Mesenchymal stem cell (in vitro differentiated cells and primary cell): Measurements from ENCODE around the gene BNC2.
"Not testable (repeated sequence)": the region's sequence is repeated elsewhere in the genome, so short reads cannot be mapped to it uniquely, and the experiment has no call there.

Experiments used
- DNase-seq: peaks from one replicate; pipeline ENCODE4 v3.0.0-alpha.2; 2013
- H2AFZ ChIP-seq: one replicate; pipeline ENCODE4 v1.6.1; 2013; ENCODE audit warnings: low read depth, mild to moderate bottlenecking, control low read depth, inconsistent platforms, low read length, moderate library complexity
- H2AK5ac ChIP-seq: 2 replicates; pipeline ENCODE4 v1.6.1; 2013; ENCODE audit warnings: low read length, moderate library complexity, mild to moderate bottlenecking, inconsistent platforms; ENCODE audit not compliant: severe bottlenecking
- H2BK120ac ChIP-seq: one replicate; pipeline ENCODE4 v1.6.1; 2013; ENCODE audit warnings: low read depth, mild to moderate bottlenecking, inconsistent platforms, low read length, moderate library complexity
- H2BK12ac ChIP-seq, 2 experiments: one replicate each; pipeline ENCODE4 v1.6.1; 2013; ENCODE audit warnings: inconsistent platforms in 2 of 2, low read length in 2 of 2, mild to moderate bottlenecking in 2 of 2, moderate library complexity in 2 of 2, control low read depth in 1 of 2
- H2BK15ac ChIP-seq: one replicate; pipeline ENCODE4 v1.6.1; 2013; ENCODE audit warnings: mild to moderate bottlenecking, low read depth, inconsistent platforms; ENCODE audit not compliant: poor library complexity, severe bottlenecking
- H2BK5ac ChIP-seq: 2 replicates; pipeline ENCODE4 v1.6.1; 2013; ENCODE audit warnings: low read depth, mild to moderate bottlenecking, low read length, control low read depth, inconsistent platforms; ENCODE audit not compliant: poor library complexity, severe bottlenecking
- H3K14ac ChIP-seq, 2 experiments: one replicate each; pipeline ENCODE4 v1.6.1; 2013; ENCODE audit warnings: inconsistent platforms in 2 of 2, low read length in 2 of 2, control low read depth in 1 of 2, mild to moderate bottlenecking in 1 of 2, moderate library complexity in 1 of 2
- H3K18ac ChIP-seq, 2 experiments: one replicate each; pipeline ENCODE4 v1.6.1; 2013; ENCODE audit warnings: inconsistent platforms in 2 of 2, low read length in 2 of 2, control low read depth in 1 of 2, low read depth in 1 of 2, mild to moderate bottlenecking in 1 of 2
- H3K23ac ChIP-seq, 2 experiments: one replicate each; pipeline ENCODE4 v1.6.1; 2013; ENCODE audit warnings: inconsistent platforms in 2 of 2, low read length in 2 of 2, mild to moderate bottlenecking in 2 of 2, moderate library complexity in 2 of 2, control low read depth in 1 of 2
- H3K27ac ChIP-seq: 2 replicates; pipeline ENCODE4 v1.5.1; 2013; ENCODE audit warnings: mild to moderate bottlenecking, moderate library complexity, low read length, control low read depth, inconsistent platforms; ENCODE audit not compliant: poor library complexity, severe bottlenecking
- H3K27me3 ChIP-seq, 2 experiments: 2 replicates each; pipeline versions ENCODE4 v1.6.1 to v1.7.0; 2013; ENCODE audit warnings: low read length in 2 of 2, mild to moderate bottlenecking in 2 of 2, moderate library complexity in 2 of 2, control low read depth in 1 of 2, inconsistent platforms in 1 of 2; ENCODE audit not compliant: control insufficient read depth in 1 of 2, insufficient read depth in 1 of 2
- H3K36me3 ChIP-seq, 2 experiments: 2 replicates each; pipeline versions ENCODE4 v1.6.1 to v1.7.0; 2013; ENCODE audit warnings: low read length in 2 of 2, control low read depth in 1 of 2, inconsistent platforms in 1 of 2, low read depth in 1 of 2, mild to moderate bottlenecking in 1 of 2; ENCODE audit not compliant: insufficient read depth in 2 of 2, control insufficient read depth in 1 of 2
- H3K4ac ChIP-seq, 2 experiments: one replicate each; pipeline ENCODE4 v1.6.1; 2013; ENCODE audit warnings: inconsistent platforms in 2 of 2, low read length in 2 of 2, mild to moderate bottlenecking in 2 of 2, moderate library complexity in 2 of 2, control low read depth in 1 of 2, low read depth in 1 of 2
- H3K4me1 ChIP-seq: 2 replicates; pipeline ENCODE4 v1.6.1; 2013; ENCODE audit warnings: low read depth, low read length, control low read depth; ENCODE audit not compliant: control insufficient read depth, insufficient read depth
- H3K4me2 ChIP-seq: 2 replicates; pipeline ENCODE4 v1.6.1; 2013; ENCODE audit warnings: low read length, mild to moderate bottlenecking, inconsistent platforms; ENCODE audit not compliant: poor library complexity, severe bottlenecking
- H3K4me3 ChIP-seq, 2 experiments: 2 replicates each; pipeline versions ENCODE4 v1.5.1 to v1.7.0; 2013; ENCODE audit warnings: low read length in 2 of 2, mild to moderate bottlenecking in 2 of 2, control low read depth in 1 of 2, low read depth in 1 of 2; ENCODE audit not compliant: insufficient read depth in 1 of 2
- H3K79me1 ChIP-seq: replicated peaks from 2 replicates; pipeline ENCODE4 v1.6.1; 2013; ENCODE audit warnings: mild to moderate bottlenecking, control low read depth, low read length, inconsistent platforms; ENCODE audit not compliant: poor library complexity, severe bottlenecking
- H3K9ac ChIP-seq: 2 replicates; pipeline ENCODE4 v1.7.0; 2013; ENCODE audit warnings: mild to moderate bottlenecking, low read length, moderate library complexity
- H3K9me3 ChIP-seq: 2 replicates; pipeline ENCODE4 v1.7.0; 2013; ENCODE audit warnings: mild to moderate bottlenecking, low read length; ENCODE audit not compliant: control insufficient read depth
- H4K8ac ChIP-seq: one replicate; pipeline ENCODE4 v1.6.1; 2013; ENCODE audit warnings: inconsistent platforms, mild to moderate bottlenecking, low read length, moderate library complexity
- H4K91ac ChIP-seq: one replicate; pipeline ENCODE4 v1.6.1; 2013; ENCODE audit warnings: mild to moderate bottlenecking, low read length, inconsistent platforms
- WGBS: methylation state at CpG from one replicate; pipeline ENCODE4 v1.1.7; 2013; ENCODE audit warnings: mixed read lengths; 5-methylcytosine and 5-hydroxymethylcytosine counted together

Gene BNC2

GRCh38 chr9:16908206-16908605, 37.7 kb upstream of the BNC2 start:
- not testable (repeated sequence) for H3K23ac ChIP-seq, H3K27ac ChIP-seq, H3K4ac ChIP-seq, H2BK5ac ChIP-seq, H2AK5ac ChIP-seq, H4K8ac ChIP-seq, H4K91ac ChIP-seq, H3K4me2 ChIP-seq, H2BK120ac ChIP-seq, H2BK15ac ChIP-seq, H3K14ac ChIP-seq, H3K4me3 ChIP-seq, H2AFZ ChIP-seq, H3K9ac ChIP-seq, DNase-seq, H3K36me3 ChIP-seq, H3K9me3 ChIP-seq, H3K27me3 ChIP-seq, H3K79me1 ChIP-seq, H3K4me1 ChIP-seq, H3K18ac ChIP-seq, H2BK12ac ChIP-seq

- no peak overlapping the region for H4K8ac ChIP-seq
- no peak overlapping the region for H4K91ac ChIP-seq
- H2BK5ac ChIP-seq: no peak overlapping the region
- 94% methylated on average over 3 of the region's 4 CpGs for WGBS
- H2BK15ac ChIP-seq: no peak overlapping the region
- H3K18ac ChIP-seq: no peak overlapping the region
- no peak overlapping the region for H2AK5ac ChIP-seq
- no peak overlapping the region for H3K4me3 ChIP-seq
- H3K23ac ChIP-seq: no peak overlapping the region
- no peak overlapping the region for H2BK12ac ChIP-seq
- no peaks in the 10 kb centered on the region for H3K9me3 ChIP-seq
- H3K4ac ChIP-seq: no peak overlapping the region
- no peak overlapping the region for H3K27ac ChIP-seq
- no peak for DNase-seq
- no peak overlapping the region for H3K14ac ChIP-seq
- no peaks in the 10 kb centered on the region for H3K79me1 ChIP-seq
- H3K36me3 ChIP-seq: no peaks in the 10 kb centered on the region
- no peak overlapping the region for H3K4me2 ChIP-seq
- no peak overlapping the region for H2BK120ac ChIP-seq
- no peak overlapping the region for H3K9ac ChIP-seq
- H3K27me3 ChIP-seq: no peaks in the 10 kb centered on the region
- H2AFZ ChIP-seq: no peak overlapping the region
- no peaks in the 10 kb centered on the region for H3K4me1 ChIP-seq
Observed at GRCh38 chr9:16904655-16905054, 34.2 kb upstream of the BNC2 start.

GRCh38 chr9:16901590-16901989, 31.1 kb upstream of the BNC2 start:
- WGBS: 80% methylated on average over 1 of the region's 2 CpGs
- Histone ChIP-seq H3K14ac (no peak overlapping the region), H2AFZ (no peak overlapping the region), H2BK5ac (no peak overlapping the region), H4K91ac (no peak overlapping the region), H3K27ac (no peak overlapping the region), H3K9ac (no peak overlapping the region), H3K27me3 (no peaks in the 10 kb centered on the region), H2BK15ac (no peak overlapping the region), H3K4me3 (no peak overlapping the region), H2AK5ac (no peak overlapping the region), H3K36me3 (no peaks in the 10 kb centered on the region), H2BK12ac (no peak overlapping the region), H3K4me1 (no peaks in the 10 kb centered on the region), H3K23ac (no peak overlapping the region), H3K4ac (no peak overlapping the region), H3K4me2 (no peak overlapping the region), H4K8ac (no peak overlapping the region), H3K79me1 (no peaks in the 10 kb centered on the region), H3K9me3 (no peaks in the 10 kb centered on the region), H2BK120ac (no peak overlapping the region), H3K18ac (no peak overlapping the region)
- no peak for DNase-seq

GRCh38 chr9:16899606-16900005, 29.1 kb upstream of the BNC2 start:
- no peaks in the 10 kb centered on the region for H3K36me3 ChIP-seq
- peak; percentile 16 for DNase-seq
- H2BK120ac ChIP-seq: no peak overlapping the region

More at GRCh38 chr9:16899606-16900005, 29.1 kb upstream of the BNC2 start:
- Histone ChIP-seq H2BK5ac (no peak overlapping the region), H3K4me2 (no peak overlapping the region), H4K91ac (no peak overlapping the region), H3K4me1 (no peaks in the 10 kb centered on the region), H3K23ac (no peak overlapping the region), H3K79me1 (no peaks in the 10 kb centered on the region), H3K27me3 (no peaks in the 10 kb centered on the region), H2AFZ (no peak overlapping the region), H3K18ac (no peak overlapping the region), H3K27ac (peak overlapping the region; percentile 39), H2BK15ac (no peak overlapping the region), H4K8ac (no peak overlapping the region), H3K14ac (no peak overlapping the region), H3K9me3 (no peaks in the 10 kb centered on the region), H2BK12ac (no peak overlapping the region), H3K4me3 (no peak overlapping the region), H2AK5ac (no peak overlapping the region), H3K9ac (no peak overlapping the region), H3K4ac (no peak overlapping the region)
- WGBS: 33% methylated on average over 2 of the region's 2 CpGs
